SK-N-SH (cell line): Measurements from ENCODE around the gene EBF3. TPM values are rescaled to one million over a fixed set of nuclear protein-coding genes. Genes with fewer than 3 reads are reported as not detected.

Source experiments
- CTCF ChIA-PET: fragments of 300-600, 350-600 bp; formaldehyde crosslinking; extraction: SDS; loops from one replicate; lab custom pipeline; 2021; lab: Yijun Ruan, JAX
- POLR2A ChIA-PET: fragments of 350-600 bp; sonication (Branson Sonifier 250); formaldehyde crosslinking; extraction: SDS; loops from one replicate; lab custom pipeline; 2020; ENCODE audit warnings: antibody characterized with exemption, inconsistent platforms; lab: Yijun Ruan, JAX
- DNase-seq: peaks from one replicate; pipeline ENCODE4 v3.0.0; 2012
- H2AFZ ChIP-seq: fragments of 200-600 bp; sonication (generic); 2 replicates; pipeline ENCODE4 v1.8.1; 2016; ENCODE audit warnings: antibody characterized with exemption, mild to moderate bottlenecking, low read depth
- H3F3A ChIP-seq: fragments of 200-600 bp; sonication (generic); replicated peaks from 2 replicates; pipeline ENCODE3; 2016; ENCODE audit warnings: antibody characterized with exemption, mild to moderate bottlenecking; ENCODE audit not compliant: insufficient read depth
- H3K27ac ChIP-seq, 2 experiments: fragments of 200-500 bp in 1 of 2; fragments of 200-600 bp in 1 of 2; sonication (Bioruptor generic) in 1 of 2; sonication (generic), shearing (Covaris generic) in 1 of 2; 2 replicates each; pipeline versions ENCODE4 v1.5.1 to v1.6.1; 2014 to 2016; ENCODE audit warnings: low read depth in 2 of 2, inconsistent platforms in 1 of 2, low read length in 1 of 2, mild to moderate bottlenecking in 1 of 2, mixed read lengths in 1 of 2
- H3K27me3 ChIP-seq: fragments of 200-600 bp; sonication (generic), shearing (Covaris generic); 2 replicates; pipeline ENCODE4 v1.6.1; 2016; ENCODE audit warnings: mixed run types; ENCODE audit not compliant: insufficient read depth
- H3K36me3 ChIP-seq, 2 experiments: fragments of 200-500 bp in 1 of 2; fragments of 200-600 bp in 1 of 2; sonication (Bioruptor generic) in 1 of 2; sonication (generic) in 1 of 2; replicated peaks in 1 of 2; 2 replicates each; pipeline versions ENCODE3 to v1.5.1; 2014 to 2016; ENCODE audit warnings: low read length in 1 of 2, mild to moderate bottlenecking in 1 of 2; ENCODE audit not compliant: insufficient read depth in 2 of 2, control insufficient read depth in 1 of 2
- H3K4me1 ChIP-seq, 2 experiments: fragments of 200-500 bp in 1 of 2; fragments of 200-600 bp in 1 of 2; sonication (Bioruptor generic) in 1 of 2; sonication (generic), shearing (Covaris generic) in 1 of 2; 2 replicates each; pipeline versions ENCODE4 v1.5.1 to v1.6.1; 2014 to 2016; ENCODE audit warnings: low read depth in 1 of 2, low read length in 1 of 2, mixed run types in 1 of 2; ENCODE audit not compliant: insufficient read depth in 2 of 2, control insufficient read depth in 1 of 2
- H3K4me2 ChIP-seq: fragments of 200-600 bp; sonication (generic), shearing (Covaris generic); 2 replicates; pipeline ENCODE4 v1.6.1; 2017; ENCODE audit warnings: mixed run types
- H3K4me3 ChIP-seq, 2 experiments: fragments of 200-500 bp in 1 of 2; fragments of 200-600 bp in 1 of 2; sonication (Bioruptor generic) in 1 of 2; sonication (generic), shearing (Covaris generic) in 1 of 2; 2 replicates each; pipeline versions ENCODE4 v1.5.1 to v1.8.1; 2014 to 2016; ENCODE audit warnings: low read depth in 2 of 2, inconsistent platforms in 1 of 2, low read length in 1 of 2, mild to moderate bottlenecking in 1 of 2, mixed read lengths in 1 of 2, moderate library complexity in 1 of 2
- H3K79me2 ChIP-seq: fragments of 200-600 bp; sonication (generic); 2 replicates; pipeline ENCODE4 v1.8.1; 2017; ENCODE audit warnings: mild to moderate bottlenecking; ENCODE audit not compliant: insufficient read depth
- H3K9ac ChIP-seq: fragments of 200-600 bp; sonication (generic); 2 replicates; pipeline ENCODE4 v1.6.1; 2017; ENCODE audit warnings: mixed run types
- H3K9me2 ChIP-seq: fragments of 200-600 bp; sonication (generic); 2 replicates; pipeline ENCODE4 v1.6.1; 2017; ENCODE audit warnings: mixed run types
- H3K9me3 ChIP-seq: fragments of 200-600 bp; sonication (generic); 2 replicates; pipeline ENCODE4 v1.6.1; 2017; ENCODE audit warnings: mixed run types, mild to moderate bottlenecking, moderate library complexity
- H4K20me1 ChIP-seq: fragments of 200-600 bp; sonication (generic); 2 replicates; pipeline ENCODE4 v1.6.1; 2017; ENCODE audit warnings: mild to moderate bottlenecking, mixed run types; ENCODE audit not compliant: insufficient read depth
- CHD2 ChIP-seq: fragments of 150-350 bp; IDR thresholded peaks from 2 replicates; pipeline ENCODE4 v1.6.1; 2018; ENCODE audit warnings: low read length; ENCODE audit not compliant: partially characterized antibody
- ELF1 ChIP-seq: IDR thresholded peaks from 2 replicates; pipeline ENCODE4 v1.4.0; 2012
- EP300 ChIP-seq, 2 experiments: IDR thresholded peaks; 2 replicates each; pipeline versions ENCODE4 v1.4.0 to v1.6.1; 2012; ENCODE audit warnings: borderline replicate concordance in 1 of 2, low read depth in 1 of 2, low read length in 1 of 2
- FOXM1 ChIP-seq: IDR thresholded peaks from 2 replicates; pipeline ENCODE4 v1.4.0; 2012; ENCODE audit warnings: low read depth, mild to moderate bottlenecking
- GATA2 ChIP-seq: sonication (generic); formaldehyde crosslinking; IDR thresholded peaks from 2 replicates; pipeline ENCODE4 v1.5.0; 2020; ENCODE audit warnings: mild to moderate bottlenecking, missing genetic modification reagents
- MEF2A ChIP-seq: IDR thresholded peaks from 2 replicates; pipeline ENCODE4 v1.4.0; 2012; ENCODE audit warnings: low read depth, borderline replicate concordance
- NFIC ChIP-seq: IDR thresholded peaks from 2 replicates; pipeline ENCODE4 v1.4.0; 2012; ENCODE audit warnings: borderline replicate concordance
- NRF1 ChIP-seq: IDR thresholded peaks from 2 replicates; pipeline ENCODE4 v1.6.1; 2012; ENCODE audit warnings: low read depth, mild to moderate bottlenecking, low read length
- RAD21 ChIP-seq: IDR thresholded peaks from 2 replicates; pipeline ENCODE4 v1.6.1; 2012; ENCODE audit warnings: mild to moderate bottlenecking, low read length
- RCOR1 ChIP-seq: fragments of 150-350 bp; IDR thresholded peaks from 2 replicates; pipeline ENCODE4 v1.6.1; 2017; ENCODE audit warnings: antibody characterized with exemption, low read length
- RFX5 ChIP-seq: IDR thresholded peaks from 2 replicates; pipeline ENCODE4 v1.6.1; 2012; ENCODE audit warnings: mild to moderate bottlenecking, improper control_type of control experiment, low read length
- SIN3A ChIP-seq: IDR thresholded peaks from 2 replicates; pipeline ENCODE4 v1.6.1; 2012; ENCODE audit warnings: low read depth, mild to moderate bottlenecking, low read length, moderate library complexity, borderline replicate concordance
- SMC3 ChIP-seq: IDR thresholded peaks from 2 replicates; pipeline ENCODE4 v1.6.1; 2012; ENCODE audit warnings: low read depth, low read length, improper control_type of control experiment
- TAF1 ChIP-seq: IDR thresholded peaks from 2 replicates; pipeline ENCODE4 v1.6.1; 2012; ENCODE audit warnings: low read depth, mild to moderate bottlenecking, low read length, moderate library complexity, borderline replicate concordance
- TCF12 ChIP-seq: IDR thresholded peaks from 2 replicates; pipeline ENCODE4 v1.4.0; 2012
- TEAD4 ChIP-seq: IDR thresholded peaks from 2 replicates; pipeline ENCODE4 v1.4.0; 2012; ENCODE audit warnings: mild to moderate bottlenecking, borderline replicate concordance; ENCODE audit not compliant: insufficient read depth
- YY1 ChIP-seq: IDR thresholded peaks from 2 replicates; pipeline ENCODE4 v1.4.0; 2012; ENCODE audit warnings: low read depth, mild to moderate bottlenecking
- whole genome bisulfite sequencing: methylation state at CpG from one replicate; pipeline ENCODE4 v1.1.6; 2017; ENCODE audit warnings: low lambda C conversion rate; 5-methylcytosine and 5-hydroxymethylcytosine counted together
- polyA plus RNA-seq, 3 experiments: library from polyadenylated mRNA; depleted of rRNA; stranded (reverse); fragments of >200 nt; gene quantifications; 2 replicates each; pipeline ENCODE4 v1.2.3, GENCODE V29; 2012
- TF ChIP-seq, protein P1 (sequence below): IDR thresholded peaks from 2 replicates; pipeline ENCODE4; 2012
- TF ChIP-seq, protein P2 (sequence below): fragments of 150-350 bp; IDR thresholded peaks from 2 replicates; pipeline ENCODE4 v1.6.1; 2016; ENCODE audit warnings: mild to moderate bottlenecking, low read depth, low read length
- TF ChIP-seq, protein P3 (sequence below): IDR thresholded peaks from 2 replicates; pipeline ENCODE4 v1.6.1; 2012; ENCODE audit warnings: mild to moderate bottlenecking, low read depth, low read length, moderate library complexity
- TF ChIP-seq, protein P4 (sequence below): IDR thresholded peaks from 2 replicates; pipeline ENCODE4 v1.4.0; 2012; ENCODE audit warnings: low read depth, borderline replicate concordance
- TF ChIP-seq, protein P5 (sequence below): fragments of 200-600 bp; sonication (generic); IDR thresholded peaks from 2 replicates; pipeline ENCODE4 v1.6.1; 2017; ENCODE audit warnings: antibody characterized with exemption, mild to moderate bottlenecking, moderate library complexity

EBF3 gene
- polyA plus RNA-seq, 1 of the 3 experiments (the other 2 are of a cell fraction): not detected

DNA sequence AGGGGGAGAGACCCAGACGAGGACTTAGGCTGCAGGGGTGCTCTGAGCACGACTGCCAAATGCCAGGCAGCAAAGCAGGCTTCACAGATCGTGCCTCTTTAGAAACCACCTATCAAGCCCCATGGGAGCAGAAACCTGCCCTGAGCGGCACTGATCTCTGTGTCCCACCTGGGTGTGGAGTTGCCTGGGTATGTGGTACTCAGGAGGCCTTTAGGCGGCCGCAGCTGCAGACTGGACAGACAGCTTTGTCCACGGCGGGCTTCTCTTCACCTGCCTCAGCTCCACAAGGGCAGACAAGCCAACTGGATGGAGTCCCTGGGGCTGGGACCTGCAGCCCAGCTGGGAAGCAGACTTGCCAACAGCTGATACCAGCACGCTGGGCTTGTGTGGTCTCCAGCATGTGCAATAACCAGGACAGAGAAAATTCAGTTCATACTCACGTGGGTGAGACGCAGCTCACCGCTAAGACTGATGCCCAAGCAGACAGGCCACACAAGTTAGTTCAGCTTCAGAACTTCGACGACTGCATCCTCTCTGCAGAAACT lies 163.2 kb downstream of the EBF3 start (continued):
- TF ChIP-seq, protein P1, sequence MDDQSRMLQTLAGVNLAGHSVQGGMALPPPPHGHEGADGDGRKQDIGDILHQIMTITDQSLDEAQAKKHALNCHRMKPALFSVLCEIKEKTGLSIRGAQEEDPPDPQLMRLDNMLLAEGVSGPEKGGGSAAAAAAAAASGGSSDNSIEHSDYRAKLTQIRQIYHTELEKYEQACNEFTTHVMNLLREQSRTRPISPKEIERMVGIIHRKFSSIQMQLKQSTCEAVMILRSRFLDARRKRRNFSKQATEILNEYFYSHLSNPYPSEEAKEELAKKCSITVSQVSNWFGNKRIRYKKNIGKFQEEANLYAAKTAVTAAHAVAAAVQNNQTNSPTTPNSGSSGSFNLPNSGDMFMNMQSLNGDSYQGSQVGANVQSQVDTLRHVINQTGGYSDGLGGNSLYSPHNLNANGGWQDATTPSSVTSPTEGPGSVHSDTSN: no peak
- no peak for TF ChIP-seq MEF2A
- no peak for TF ChIP-seq RCOR1
- TF ChIP-seq RAD21: no peak
- TF ChIP-seq NFIC: no peak
- no peak for TF ChIP-seq TEAD4
- TF ChIP-seq SMC3: no peak
- TF ChIP-seq, protein P2, sequence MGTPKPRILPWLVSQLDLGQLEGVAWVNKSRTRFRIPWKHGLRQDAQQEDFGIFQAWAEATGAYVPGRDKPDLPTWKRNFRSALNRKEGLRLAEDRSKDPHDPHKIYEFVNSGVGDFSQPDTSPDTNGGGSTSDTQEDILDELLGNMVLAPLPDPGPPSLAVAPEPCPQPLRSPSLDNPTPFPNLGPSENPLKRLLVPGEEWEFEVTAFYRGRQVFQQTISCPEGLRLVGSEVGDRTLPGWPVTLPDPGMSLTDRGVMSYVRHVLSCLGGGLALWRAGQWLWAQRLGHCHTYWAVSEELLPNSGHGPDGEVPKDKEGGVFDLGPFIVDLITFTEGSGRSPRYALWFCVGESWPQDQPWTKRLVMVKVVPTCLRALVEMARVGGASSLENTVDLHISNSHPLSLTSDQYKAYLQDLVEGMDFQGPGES: no peak

DNA sequence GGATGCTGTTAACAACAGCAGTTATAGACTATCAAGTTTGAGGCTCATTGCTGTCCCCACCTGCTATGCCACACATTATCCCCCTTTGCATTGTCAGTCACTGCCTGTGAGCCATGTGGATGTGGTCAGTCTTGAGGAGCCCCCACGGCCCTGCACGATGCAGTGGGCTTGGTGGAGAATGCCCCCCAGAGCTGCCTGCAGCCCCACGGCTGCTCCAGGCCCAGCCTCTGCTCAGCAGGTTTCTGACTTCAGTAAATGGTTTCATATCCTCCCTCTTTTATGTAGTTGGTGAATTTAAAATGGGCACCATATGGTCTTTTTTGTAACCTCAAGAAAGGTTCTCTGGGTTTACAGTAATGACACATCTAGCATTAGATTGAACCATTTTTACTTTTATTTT lies 164.1 kb downstream of the EBF3 start:
- Histone ChIP-seq H3K27me3 (no peaks in the 10 kb centered on the region), H2AFZ (no peak overlapping the region), H3K9ac (no peak overlapping the region), H3K4me2 (no peak overlapping the region), H3K9me3 (no peaks in the 10 kb centered on the region), H3K4me1 (peaks cover 0 to 6% of the 10 kb centered on the region in 2 experiments; a peak in 1 of 4 replicates), H3F3A (no peaks in the 10 kb centered on the region), H3K79me2 (no peaks in the 10 kb centered on the region), H3K9me2 (no peaks in the 10 kb centered on the region), H3K27ac (no peak overlapping the region), H3K36me3 (no peaks in the 10 kb centered on the region), H4K20me1 (no peaks in the 10 kb centered on the region), H3K4me3 (no peak overlapping the region)
- POLR2A ChIA-PET: no interaction called here
- DNase-seq: no peak
- CTCF ChIA-PET: interaction anchor here (0.6 kb wide), 1 partner anchor 254 kb away, joined by 3 read pairs; no protein-coding TSS in a partner anchor
- 8% methylated on average over 2 of the region's 3 CpGs for WGBS
- TF ChIP-seq NRF1 (no peak), TAF1 (no peak), FOXM1 (no peak), TCF12 (no peak), EP300 (IDR thresholded peaks at IDR 0.05; ENCODE audit: borderline replicate concordance in 1 of 2, low read depth in 1 of 2, low read length in 1 of 2) (no peak), YY1 (no peak), CHD2 (no peak), GATA2 (CRISPR knock-in tag) (no peak), SMC3 (no peak), MEF2A (no peak), RFX5 (no peak), SIN3A (no peak), ELF1 (no peak)
- TF ChIP-seq, protein P3, sequence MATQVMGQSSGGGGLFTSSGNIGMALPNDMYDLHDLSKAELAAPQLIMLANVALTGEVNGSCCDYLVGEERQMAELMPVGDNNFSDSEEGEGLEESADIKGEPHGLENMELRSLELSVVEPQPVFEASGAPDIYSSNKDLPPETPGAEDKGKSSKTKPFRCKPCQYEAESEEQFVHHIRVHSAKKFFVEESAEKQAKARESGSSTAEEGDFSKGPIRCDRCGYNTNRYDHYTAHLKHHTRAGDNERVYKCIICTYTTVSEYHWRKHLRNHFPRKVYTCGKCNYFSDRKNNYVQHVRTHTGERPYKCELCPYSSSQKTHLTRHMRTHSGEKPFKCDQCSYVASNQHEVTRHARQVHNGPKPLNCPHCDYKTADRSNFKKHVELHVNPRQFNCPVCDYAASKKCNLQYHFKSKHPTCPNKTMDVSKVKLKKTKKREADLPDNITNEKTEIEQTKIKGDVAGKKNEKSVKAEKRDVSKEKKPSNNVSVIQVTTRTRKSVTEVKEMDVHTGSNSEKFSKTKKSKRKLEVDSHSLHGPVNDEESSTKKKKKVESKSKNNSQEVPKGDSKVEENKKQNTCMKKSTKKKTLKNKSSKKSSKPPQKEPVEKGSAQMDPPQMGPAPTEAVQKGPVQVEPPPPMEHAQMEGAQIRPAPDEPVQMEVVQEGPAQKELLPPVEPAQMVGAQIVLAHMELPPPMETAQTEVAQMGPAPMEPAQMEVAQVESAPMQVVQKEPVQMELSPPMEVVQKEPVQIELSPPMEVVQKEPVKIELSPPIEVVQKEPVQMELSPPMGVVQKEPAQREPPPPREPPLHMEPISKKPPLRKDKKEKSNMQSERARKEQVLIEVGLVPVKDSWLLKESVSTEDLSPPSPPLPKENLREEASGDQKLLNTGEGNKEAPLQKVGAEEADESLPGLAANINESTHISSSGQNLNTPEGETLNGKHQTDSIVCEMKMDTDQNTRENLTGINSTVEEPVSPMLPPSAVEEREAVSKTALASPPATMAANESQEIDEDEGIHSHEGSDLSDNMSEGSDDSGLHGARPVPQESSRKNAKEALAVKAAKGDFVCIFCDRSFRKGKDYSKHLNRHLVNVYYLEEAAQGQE: no peak
- TF ChIP-seq, protein P4, sequence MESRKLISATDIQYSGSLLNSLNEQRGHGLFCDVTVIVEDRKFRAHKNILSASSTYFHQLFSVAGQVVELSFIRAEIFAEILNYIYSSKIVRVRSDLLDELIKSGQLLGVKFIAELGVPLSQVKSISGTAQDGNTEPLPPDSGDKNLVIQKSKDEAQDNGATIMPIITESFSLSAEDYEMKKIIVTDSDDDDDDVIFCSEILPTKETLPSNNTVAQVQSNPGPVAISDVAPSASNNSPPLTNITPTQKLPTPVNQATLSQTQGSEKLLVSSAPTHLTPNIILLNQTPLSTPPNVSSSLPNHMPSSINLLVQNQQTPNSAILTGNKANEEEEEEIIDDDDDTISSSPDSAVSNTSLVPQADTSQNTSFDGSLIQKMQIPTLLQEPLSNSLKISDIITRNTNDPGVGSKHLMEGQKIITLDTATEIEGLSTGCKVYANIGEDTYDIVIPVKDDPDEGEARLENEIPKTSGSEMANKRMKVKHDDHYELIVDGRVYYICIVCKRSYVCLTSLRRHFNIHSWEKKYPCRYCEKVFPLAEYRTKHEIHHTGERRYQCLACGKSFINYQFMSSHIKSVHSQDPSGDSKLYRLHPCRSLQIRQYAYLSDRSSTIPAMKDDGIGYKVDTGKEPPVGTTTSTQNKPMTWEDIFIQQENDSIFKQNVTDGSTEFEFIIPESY: no peak
- TF ChIP-seq, protein P5, sequence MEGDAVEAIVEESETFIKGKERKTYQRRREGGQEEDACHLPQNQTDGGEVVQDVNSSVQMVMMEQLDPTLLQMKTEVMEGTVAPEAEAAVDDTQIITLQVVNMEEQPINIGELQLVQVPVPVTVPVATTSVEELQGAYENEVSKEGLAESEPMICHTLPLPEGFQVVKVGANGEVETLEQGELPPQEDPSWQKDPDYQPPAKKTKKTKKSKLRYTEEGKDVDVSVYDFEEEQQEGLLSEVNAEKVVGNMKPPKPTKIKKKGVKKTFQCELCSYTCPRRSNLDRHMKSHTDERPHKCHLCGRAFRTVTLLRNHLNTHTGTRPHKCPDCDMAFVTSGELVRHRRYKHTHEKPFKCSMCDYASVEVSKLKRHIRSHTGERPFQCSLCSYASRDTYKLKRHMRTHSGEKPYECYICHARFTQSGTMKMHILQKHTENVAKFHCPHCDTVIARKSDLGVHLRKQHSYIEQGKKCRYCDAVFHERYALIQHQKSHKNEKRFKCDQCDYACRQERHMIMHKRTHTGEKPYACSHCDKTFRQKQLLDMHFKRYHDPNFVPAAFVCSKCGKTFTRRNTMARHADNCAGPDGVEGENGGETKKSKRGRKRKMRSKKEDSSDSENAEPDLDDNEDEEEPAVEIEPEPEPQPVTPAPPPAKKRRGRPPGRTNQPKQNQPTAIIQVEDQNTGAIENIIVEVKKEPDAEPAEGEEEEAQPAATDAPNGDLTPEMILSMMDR: no peak
